Upper lobe of left lung (tissue), 4 donors: ENCODE results near the gene NUPR1.

Experiments used
- CTCF ChIP-seq, 6 experiments: fragments of 450-650 bp in 4 of 6; fragments of 200-600 bp in 2 of 6; sonication (generic) in 2 of 6; IDR thresholded peaks; one replicate each; pipeline ENCODE4 v1.5.1; 2016 to 2019; ENCODE audit warnings: antibody characterized with exemption in 6 of 6
- POLR2A ChIP-seq, 4 donors: fragments of 450-650 bp; IDR thresholded peaks; one replicate each; pipeline ENCODE4 v1.5.1; 2016 to 2017; ENCODE audit warnings: antibody characterized with exemption in 4 of 4, mild to moderate bottlenecking in 2 of 4

GRCh38 chr16:28496844-28497243 lies 41.9 kb downstream of the NUPR1 start:
- TF ChIP-seq POLR2A (IDR thresholded peaks at IDR 0.05) = no peak
- TF ChIP-seq CTCF (IDR thresholded peaks at IDR 0.05) = no peak
